WTC11 (cell line): ENCODE measurements around the gene NTF3.

Experiments
- ATF3 ChIP-seq: sonication (generic); formaldehyde crosslinking; conservative IDR thresholded peaks from 2 replicates; pipeline ENCODE4 v1.8.1; 2022; ENCODE audit warnings: mild to moderate bottlenecking, missing genetic modification reagents
- CTCF ChIP-seq: fragments of 200-600 bp; IDR thresholded peaks from 2 replicates; pipeline ENCODE4 v1.8.0; 2022; ENCODE audit warnings: antibody characterized with exemption
- MLX ChIP-seq: sonication (generic); formaldehyde crosslinking; IDR thresholded peaks from 2 replicates; pipeline ENCODE4 v1.8.1; 2023; ENCODE audit warnings: mild to moderate bottlenecking, missing genetic modification reagents, moderate library complexity
- NFE2L1 ChIP-seq: sonication (generic); formaldehyde crosslinking; IDR thresholded peaks from 2 replicates; pipeline ENCODE4 v1.8.1; 2023; ENCODE audit warnings: missing genetic modification reagents
- SP1 ChIP-seq: sonication (generic); formaldehyde crosslinking; conservative IDR thresholded peaks from 2 replicates; pipeline ENCODE4 v1.8.1; 2022; ENCODE audit warnings: missing genetic modification reagents
- ZNF121 ChIP-seq: sonication (generic); formaldehyde crosslinking; IDR thresholded peaks from 2 replicates; pipeline ENCODE4 v1.8.0; 2023; ENCODE audit warnings: missing genetic modification reagents
- ZNF232 ChIP-seq: sonication (generic); formaldehyde crosslinking; IDR thresholded peaks from 2 replicates; pipeline ENCODE4 v1.8.0; 2022; ENCODE audit warnings: mild to moderate bottlenecking, missing genetic modification reagents
- ZNF396 ChIP-seq: fragments of 250-450 bp; sonication (Bioruptor Pico); IDR thresholded peaks from 2 replicates; pipeline ENCODE4 v1.8.0; 2021; ENCODE audit warnings: mild to moderate bottlenecking, moderate library complexity, borderline replicate concordance

GRCh38 chr12:5505751-5506150, 73.8 kb downstream of the NTF3 start:
- TF ChIP-seq NFE2L1 (CRISPR knock-in tag) = no peak
- no peak for TF ChIP-seq CTCF
- no peak for TF ChIP-seq ZNF232 (CRISPR knock-in tag)
- no peak for TF ChIP-seq MLX
- no peak for TF ChIP-seq ZNF121 (CRISPR knock-in tag)
- TF ChIP-seq SP1 = no peak
- TF ChIP-seq ATF3 = no peak
- TF ChIP-seq ZNF396 = no peak
